HS-5 (cell line): ENCODE results near the gene CYP27C1.
A peak's percentile ranks its signal among the peaks of the same experiment; 100 is the strongest.
"Not testable (repeated sequence)": the region's sequence is repeated elsewhere in the genome, so short reads cannot be mapped to it uniquely, and the experiment has no call there.

ENCODE experiments used
- DNase-seq: peaks from one replicate; pipeline ENCODE4 v3.0.0-alpha.2; 2012; ENCODE audit warnings: low read depth

The CYP27C1 gene

GRCh38 chr2:127170452-127171197 is 49.5 kb downstream of the CYP27C1 start:
- DNase-seq, result no peak

GRCh38 chr2:127170021-127170420 is 50.1 kb downstream of the CYP27C1 start:
- no peak for DNase-seq

GRCh38 chr2:127169066-127169660 is 50.9 kb downstream of the CYP27C1 start:
- DNase-seq, result no peak

- DNase-seq, result no peak
Observed at GRCh38 chr2:127166231-127166860, 53.8 kb downstream of the CYP27C1 start.

GRCh38 chr2:127165539-127165935 is 54.6 kb downstream of the CYP27C1 start:
- DNase-seq, result no peak

GRCh38 chr2:127164761-127165538 is 55.1 kb downstream of the CYP27C1 start:
- DNase-seq, result no peak

GRCh38 chr2:127163921-127164320 is 56.2 kb downstream of the CYP27C1 start:
- no peak for DNase-seq

GRCh38 chr2:127163090-127163406 is 57.1 kb downstream of the CYP27C1 start:
- DNase-seq, result not testable (repeated sequence)

- DNase-seq, result no peak
Observed at GRCh38 chr2:127162261-127163089, 57.6 kb downstream of the CYP27C1 start.

GRCh38 chr2:127161176-127162136 is 58.6 kb downstream of the CYP27C1 start:
- DNase-seq, result no peak

- no peak for DNase-seq
Observed at GRCh38 chr2:127160676-127161075, 59.4 kb downstream of the CYP27C1 start.

- DNase-seq, result no peak
Observed at GRCh38 chr2:127159543-127159942, 60.6 kb downstream of the CYP27C1 start.

- no peak for DNase-seq
Observed at GRCh38 chr2:127158614-127159290, 61.3 kb downstream of the CYP27C1 start.

- no peak for DNase-seq
Observed at GRCh38 chr2:127157651-127158485, 62.2 kb downstream of the CYP27C1 start.

GRCh38 chr2:127157114-127157513 is 63.0 kb downstream of the CYP27C1 start:
- DNase-seq, result no peak

GRCh38 chr2:127155947-127156346 is 64.2 kb downstream of the CYP27C1 start:
- no peak for DNase-seq

- no peak for DNase-seq
Observed at GRCh38 chr2:127155028-127155581, 65.0 kb downstream of the CYP27C1 start.

- DNase-seq, result no peak
Observed at GRCh38 chr2:127154396-127154795, 65.7 kb downstream of the CYP27C1 start.

- DNase-seq, result peak; percentile 93
Observed at GRCh38 chr2:127153691-127154158, 66.4 kb downstream of the CYP27C1 start.
